Psoas muscle (tissue), 8 donors: ENCODE data around the gene PPIC. TPM values are rescaled to one million over a fixed set of nuclear protein-coding genes. Genes with fewer than 3 reads are reported as not detected.

Source experiments
- ATAC-seq, 4 donors: fragments of 200-7000 bp; cut with Tn5 transposase; one replicate each; pipeline ENCODE4 v1.9.1; 2020; ENCODE audit warnings: moderate library complexity in 3 of 4, mild to moderate bottlenecking in 2 of 4
- DNase-seq, 2 donors: peaks; one replicate each; pipeline ENCODE4 v3.0.0-alpha.2; 2020
- H3K27ac ChIP-seq: fragments of 200-600 bp; one replicate; pipeline ENCODE4 v1.8.0; 2022
- H3K27me3 ChIP-seq, 3 donors: fragments of 200-600 bp in 1 of 3; one replicate each; pipeline versions ENCODE4 v1.6.1 to v1.8.0; 2013 to 2022; ENCODE audit warnings: low read length in 2 of 3, mild to moderate bottlenecking in 2 of 3, moderate library complexity in 1 of 3; ENCODE audit not compliant: insufficient read depth in 3 of 3
- H3K36me3 ChIP-seq, 2 donors: fragments of 200-600 bp in 1 of 2; one replicate each; pipeline versions ENCODE4 v1.6.1 to v1.8.0; 2013 to 2022; ENCODE audit warnings: low read depth in 1 of 2, mild to moderate bottlenecking in 1 of 2, moderate library complexity in 1 of 2; ENCODE audit not compliant: insufficient read depth in 1 of 2
- H3K4me1 ChIP-seq: fragments of 200-600 bp; one replicate; pipeline ENCODE4 v1.8.0; 2022
- H3K4me3 ChIP-seq: fragments of 200-600 bp; one replicate; pipeline ENCODE4 v1.8.0; 2022; ENCODE audit warnings: mild to moderate bottlenecking
- H3K9me3 ChIP-seq: fragments of 200-600 bp; one replicate; pipeline ENCODE4 v1.8.0; 2022
- WGBS, 3 donors: extraction: QIAGEN DNeasy Blood & Tissue Kit; methylation state at CpG; one replicate each; pipeline versions ENCODE4 v1.1.6 to v1.1.7; 2013; 5-methylcytosine and 5-hydroxymethylcytosine counted together
- intact Hi-C, 2 donors: fragments of 100-400 bp; cut with DNase I; formaldehyde crosslinking; loops; one replicate each; pipeline versions ENCODE4 v1.11.0 to v1.14.2; 2022
- polyA plus RNA-seq, 3 donors: library from polyadenylated mRNA; stranded (reverse); fragments of 200-250 nt; gene quantifications; one replicate each; pipeline ENCODE4 v1.2.3, GENCODE V29; 2013
- total RNA-seq, 4 donors: library from RNA; stranded (reverse); fragmentation: NEBNext Ultra II Directional in 2 of 4; extraction: Animal tissue kit (Norgen Biotek cat#: 25700) in 2 of 4; gene quantifications; one replicate each; pipeline versions ENCODE4 v1.2.1 to v1.2.4, GENCODE V29; 2021 to 2023
- TF ChIP-seq, protein P1 (sequence below): fragments of 200-600 bp; IDR thresholded peaks from one replicate; pipeline ENCODE4 v1.8.0; 2022; ENCODE audit warnings: antibody characterized with exemption
- donor health status: healthy with polysubstance abuse.
- donor health status: DM: no; HTN: no; CAD: no; lungs with moderate emphysema.
- donor health status: Bipolar disorder and iron deficiency.
- donor health status: healthy.
- donor health status: DM: yes; HTN: yes; CAD: no.
- donor health status: DM: no; HTN: no; CAD: no.
- donor health status: DM: no; HTN: no; CAD: no.
- donor health status: DM: yes; HTN: yes; CAD: no.

PPIC gene
- total and polyA plus RNA-seq, 7 donors = 13.7 to 36.5 (median 23.7) TPM

GRCh38 chr5:123080215-123080614 is 43.7 kb upstream of the PPIC start:
- WGBS, 3 donors = 81 to 89% (median 86%) methylated on average over 1 of the region's 1 CpG
- intact Hi-C loops = loop anchor here in 1 of 2 donors (10.0 kb wide), 1 partner anchor 235 kb away; the partner anchor contains the start of gene SNX24

DNA sequence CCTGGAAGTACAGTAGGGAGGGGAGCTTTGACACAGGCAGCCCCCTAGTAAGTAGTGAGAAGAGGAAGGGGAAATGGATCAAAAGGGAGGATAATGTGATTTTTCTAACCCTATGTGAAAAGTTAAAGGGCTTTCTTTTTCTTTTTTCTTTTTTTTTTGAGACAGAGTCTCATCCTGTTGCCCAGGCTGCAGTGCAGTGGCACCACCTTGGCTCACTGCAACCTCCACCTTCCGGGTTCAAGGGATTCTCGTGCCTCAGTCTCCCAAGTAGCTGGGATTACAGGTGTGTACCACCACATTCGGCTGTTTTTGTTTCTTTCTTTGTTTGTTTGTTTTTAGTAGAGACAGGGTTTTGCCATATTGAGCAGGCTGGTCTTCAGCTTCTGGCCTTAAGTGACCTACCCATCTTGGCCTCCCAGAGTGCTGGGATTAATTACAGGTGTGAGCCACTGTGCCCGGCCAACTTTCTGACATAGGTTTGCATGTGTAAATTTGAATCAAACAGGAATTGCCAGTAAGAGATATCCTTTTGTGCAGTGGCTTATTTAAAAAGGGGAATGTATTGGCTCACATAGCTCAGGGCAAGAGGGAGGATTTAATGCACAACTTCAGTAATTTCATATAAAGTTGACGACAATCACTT is 39.1 kb upstream of the PPIC start:
- no peak for DNase-seq
- WGBS, 3 donors = 93 to 97% (median 95%) methylated on average over 5 of the region's 5 CpGs
- H3K27me3 ChIP-seq = peaks cover 0 to 4% (median 2%) of the 10 kb centered on the region in 3 donors
- no peak overlapping the region for H3K4me3 ChIP-seq
- TF ChIP-seq, protein P1, sequence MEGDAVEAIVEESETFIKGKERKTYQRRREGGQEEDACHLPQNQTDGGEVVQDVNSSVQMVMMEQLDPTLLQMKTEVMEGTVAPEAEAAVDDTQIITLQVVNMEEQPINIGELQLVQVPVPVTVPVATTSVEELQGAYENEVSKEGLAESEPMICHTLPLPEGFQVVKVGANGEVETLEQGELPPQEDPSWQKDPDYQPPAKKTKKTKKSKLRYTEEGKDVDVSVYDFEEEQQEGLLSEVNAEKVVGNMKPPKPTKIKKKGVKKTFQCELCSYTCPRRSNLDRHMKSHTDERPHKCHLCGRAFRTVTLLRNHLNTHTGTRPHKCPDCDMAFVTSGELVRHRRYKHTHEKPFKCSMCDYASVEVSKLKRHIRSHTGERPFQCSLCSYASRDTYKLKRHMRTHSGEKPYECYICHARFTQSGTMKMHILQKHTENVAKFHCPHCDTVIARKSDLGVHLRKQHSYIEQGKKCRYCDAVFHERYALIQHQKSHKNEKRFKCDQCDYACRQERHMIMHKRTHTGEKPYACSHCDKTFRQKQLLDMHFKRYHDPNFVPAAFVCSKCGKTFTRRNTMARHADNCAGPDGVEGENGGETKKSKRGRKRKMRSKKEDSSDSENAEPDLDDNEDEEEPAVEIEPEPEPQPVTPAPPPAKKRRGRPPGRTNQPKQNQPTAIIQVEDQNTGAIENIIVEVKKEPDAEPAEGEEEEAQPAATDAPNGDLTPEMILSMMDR = no peak
- H3K9me3 ChIP-seq = no peaks in the 10 kb centered on the region
- no peak overlapping the region for H3K27ac ChIP-seq
- intact Hi-C loops = no loop called here
- H3K4me1 ChIP-seq = no peaks in the 10 kb centered on the region
- ATAC-seq = no peak
- H3K36me3 ChIP-seq = no peaks in the 10 kb centered on the region

More at GRCh38 chr5:123080215-123080614, 43.7 kb upstream of the PPIC start:
- no peaks in the 10 kb centered on the region for H3K9me3 ChIP-seq
- H3K4me1 ChIP-seq = no peaks in the 10 kb centered on the region
- peaks cover 2 to 15% (median 6%) of the 10 kb centered on the region in 3 donors for H3K27me3 ChIP-seq
- no peak overlapping the region for H3K4me3 ChIP-seq
- TF ChIP-seq, protein P1 = no peak
- ATAC-seq (no peak), DNase-seq (no peak)
- no peak overlapping the region for H3K27ac ChIP-seq
- no peaks in the 10 kb centered on the region for H3K36me3 ChIP-seq

GRCh38 chr5:123068368-123068938 is 31.9 kb upstream of the PPIC start:
- ATAC-seq (no peak), DNase-seq (no peak)
- 17 to 43% (median 39%) methylated on average over 1 of the region's 1 CpG for WGBS, 3 donors
- Histone ChIP-seq H3K27me3 (no peaks in the 10 kb centered on the region), H3K36me3 (no peaks in the 10 kb centered on the region), H3K4me1 (no peaks in the 10 kb centered on the region), H3K9me3 (no peaks in the 10 kb centered on the region), H3K4me3 (no peak overlapping the region), H3K27ac (no peak overlapping the region)
- TF ChIP-seq, protein P1 = no peak
- intact Hi-C loops = no loop called here

- no peak for ATAC-seq
- intact Hi-C loops = no loop called here
- H3K36me3 ChIP-seq = no peaks in the 10 kb centered on the region
Measured at GRCh38 chr5:123066016-123066415, 29.5 kb upstream of the PPIC start.

More at GRCh38 chr5:123066016-123066415, 29.5 kb upstream of the PPIC start:
- no peak for DNase-seq
- no peak overlapping the region for H3K4me3 ChIP-seq
- H3K27me3 ChIP-seq = no peaks in the 10 kb centered on the region
- H3K9me3 ChIP-seq = no peaks in the 10 kb centered on the region
- H3K27ac ChIP-seq = no peak overlapping the region
- H3K4me1 ChIP-seq = no peaks in the 10 kb centered on the region
- TF ChIP-seq, protein P1 = no peak
